ENCODE data around the gene FADS2.

The FADS2 gene

DNA sequence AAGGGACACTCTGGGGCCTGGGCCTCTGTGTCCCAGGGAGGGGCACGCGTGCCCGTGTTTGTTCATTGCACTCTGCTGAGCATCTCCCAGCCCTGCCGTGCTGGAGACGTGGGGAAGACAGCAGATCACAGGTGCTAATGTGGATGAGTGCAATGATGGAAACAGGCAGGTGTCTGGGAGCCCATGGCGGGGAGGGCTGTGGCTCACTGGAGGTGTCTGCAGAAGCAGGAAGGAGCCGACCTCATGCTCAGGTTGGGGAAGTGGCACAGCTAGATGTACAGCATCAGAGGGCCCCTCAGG lies 43.6 kb upstream of the FADS2 start:
- Histone ChIP-seq H3K36me3 (ENCODE audit: low read depth) (peaks cover 31% of the 10 kb centered on the region), H3K27ac (ENCODE audit: poor library complexity, severe bottlenecking) (no peak overlapping the region), H3K9me3 (ENCODE audit: severe bottlenecking) (no peaks in the 10 kb centered on the region), H3K27me3 (ENCODE audit: insufficient read depth, poor library complexity, severe bottlenecking) (no peaks in the 10 kb centered on the region), H3K4me3 (ENCODE audit: severe bottlenecking) (no peak overlapping the region), H3K4me1 (ENCODE audit: insufficient read depth, poor library complexity, severe bottlenecking) (no peaks in the 10 kb centered on the region)
- ATAC-seq (ENCODE audit: low read depth), result no peak
- DNase-seq (ENCODE audit: low spot score), result no peak
- TF ChIP-seq, protein P1, sequence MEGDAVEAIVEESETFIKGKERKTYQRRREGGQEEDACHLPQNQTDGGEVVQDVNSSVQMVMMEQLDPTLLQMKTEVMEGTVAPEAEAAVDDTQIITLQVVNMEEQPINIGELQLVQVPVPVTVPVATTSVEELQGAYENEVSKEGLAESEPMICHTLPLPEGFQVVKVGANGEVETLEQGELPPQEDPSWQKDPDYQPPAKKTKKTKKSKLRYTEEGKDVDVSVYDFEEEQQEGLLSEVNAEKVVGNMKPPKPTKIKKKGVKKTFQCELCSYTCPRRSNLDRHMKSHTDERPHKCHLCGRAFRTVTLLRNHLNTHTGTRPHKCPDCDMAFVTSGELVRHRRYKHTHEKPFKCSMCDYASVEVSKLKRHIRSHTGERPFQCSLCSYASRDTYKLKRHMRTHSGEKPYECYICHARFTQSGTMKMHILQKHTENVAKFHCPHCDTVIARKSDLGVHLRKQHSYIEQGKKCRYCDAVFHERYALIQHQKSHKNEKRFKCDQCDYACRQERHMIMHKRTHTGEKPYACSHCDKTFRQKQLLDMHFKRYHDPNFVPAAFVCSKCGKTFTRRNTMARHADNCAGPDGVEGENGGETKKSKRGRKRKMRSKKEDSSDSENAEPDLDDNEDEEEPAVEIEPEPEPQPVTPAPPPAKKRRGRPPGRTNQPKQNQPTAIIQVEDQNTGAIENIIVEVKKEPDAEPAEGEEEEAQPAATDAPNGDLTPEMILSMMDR (IDR thresholded peaks at IDR 0.05; ENCODE audit: poor library complexity, severe bottlenecking), result no peak

DNA sequence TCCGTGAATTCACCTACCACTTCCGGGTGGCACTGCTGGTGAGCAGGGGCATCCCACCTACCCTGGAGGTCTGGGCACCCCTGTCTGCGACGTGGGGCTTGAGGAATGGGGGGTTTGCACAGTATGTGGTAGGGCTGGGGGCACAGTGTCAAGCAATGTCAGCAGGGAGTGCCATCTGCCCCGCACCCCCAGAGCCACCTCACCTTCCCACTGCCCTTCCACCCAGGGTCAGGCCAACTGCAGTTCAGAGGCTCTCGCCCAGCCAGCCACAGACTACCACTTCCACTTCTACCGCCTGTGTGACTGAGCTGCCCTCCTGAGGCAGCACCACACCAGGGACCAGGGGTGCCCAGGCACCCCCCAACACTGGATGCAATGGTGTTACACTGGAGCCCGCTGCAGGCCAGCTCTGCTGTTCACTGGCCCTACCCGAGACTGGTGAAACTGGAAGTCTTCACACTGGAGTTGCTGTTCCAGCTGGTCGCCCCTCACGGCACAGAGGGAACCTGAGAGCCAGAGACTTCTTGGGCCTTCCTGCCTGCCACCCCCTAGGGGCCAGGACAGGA lies 42.2 kb upstream of the FADS2 start:
- no peaks in the 10 kb centered on the region for H3K4me1 ChIP-seq (ENCODE audit: insufficient read depth, poor library complexity, severe bottlenecking)
- no peak overlapping the region for H3K27ac ChIP-seq (ENCODE audit: poor library complexity, severe bottlenecking)
- DNase-seq (ENCODE audit: low spot score) (no peak), ATAC-seq (ENCODE audit: low read depth) (no peak)
- TF ChIP-seq, protein P1 (IDR thresholded peaks at IDR 0.05; ENCODE audit: poor library complexity, severe bottlenecking), result no peak
- no peaks in the 10 kb centered on the region for H3K27me3 ChIP-seq (ENCODE audit: insufficient read depth, poor library complexity, severe bottlenecking)
- H3K36me3 ChIP-seq (ENCODE audit: low read depth), result peaks cover 41% of the 10 kb centered on the region
- no peak overlapping the region for H3K4me3 ChIP-seq (ENCODE audit: severe bottlenecking)
- no peaks in the 10 kb centered on the region for H3K9me3 ChIP-seq (ENCODE audit: severe bottlenecking)

DNA sequence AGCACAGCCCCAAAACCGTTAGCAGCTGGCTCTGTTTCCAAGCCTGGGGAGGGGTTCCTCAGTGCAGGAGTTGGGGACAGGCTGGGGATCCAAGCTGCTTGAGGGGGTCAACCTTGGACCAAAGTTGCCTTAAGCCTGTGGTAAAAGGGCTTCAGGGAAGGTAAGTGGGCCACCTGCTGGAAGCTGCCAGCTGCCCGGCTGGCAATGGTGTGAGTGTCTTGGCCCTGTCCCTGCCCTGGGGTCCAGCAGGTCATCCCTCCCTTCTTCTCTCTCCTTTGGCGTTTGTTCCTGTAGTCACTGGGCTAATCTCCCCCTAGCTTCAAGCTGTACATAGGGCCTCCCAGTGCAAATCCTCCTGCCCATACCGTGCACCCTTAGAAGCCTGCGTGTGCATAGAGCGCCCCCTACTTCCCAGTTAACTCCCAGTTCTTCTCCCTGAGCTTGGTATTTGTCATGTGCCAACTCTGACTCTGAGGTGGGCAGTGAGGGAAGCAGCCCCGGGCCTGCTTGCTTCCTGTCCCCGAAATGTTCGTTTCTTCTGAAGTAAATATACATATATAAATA lies 40.1 kb upstream of the FADS2 start:
- no peak for ATAC-seq (ENCODE audit: low read depth)
- no peak overlapping the region for H3K27ac ChIP-seq (ENCODE audit: poor library complexity, severe bottlenecking)
- TF ChIP-seq, protein P1 (IDR thresholded peaks at IDR 0.05; ENCODE audit: poor library complexity, severe bottlenecking), result peak; percentile 28
- H3K9me3 ChIP-seq (ENCODE audit: severe bottlenecking), result no peaks in the 10 kb centered on the region
- H3K4me3 ChIP-seq (ENCODE audit: severe bottlenecking), result no peak overlapping the region
- no peaks in the 10 kb centered on the region for H3K27me3 ChIP-seq (ENCODE audit: insufficient read depth, poor library complexity, severe bottlenecking)
- H3K36me3 ChIP-seq (ENCODE audit: low read depth), result peaks cover 41% of the 10 kb centered on the region
- no peak for DNase-seq (ENCODE audit: low spot score)
- no peaks in the 10 kb centered on the region for H3K4me1 ChIP-seq (ENCODE audit: insufficient read depth, poor library complexity, severe bottlenecking)

DNA sequence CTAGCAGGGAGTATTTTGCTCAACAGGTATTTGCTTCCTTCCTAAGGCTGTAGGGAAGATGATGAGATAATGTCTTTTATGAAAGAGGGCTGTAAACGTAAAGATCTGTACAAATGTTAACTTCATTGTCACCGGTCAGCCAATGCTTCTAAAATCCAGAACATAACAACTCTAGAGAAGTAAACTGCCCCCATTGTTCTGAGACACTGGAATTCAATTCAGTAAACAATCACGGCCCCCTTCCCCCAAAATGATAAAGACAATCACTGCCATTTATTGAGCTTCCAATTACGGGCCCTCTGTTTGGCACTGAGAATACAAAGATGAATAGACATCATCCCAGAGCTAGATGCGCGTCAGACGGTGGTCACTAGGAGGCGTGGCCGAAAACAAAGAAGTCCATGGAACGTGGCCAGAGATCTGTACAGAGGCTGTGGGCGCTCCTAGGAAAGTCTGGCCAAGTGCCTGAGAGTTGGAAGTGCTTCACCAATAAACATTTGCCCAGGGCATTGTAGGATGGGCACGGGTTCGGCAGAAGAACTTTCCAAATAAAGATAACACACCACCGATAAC lies 36.3 kb upstream of the FADS2 start:
- ATAC-seq (ENCODE audit: low read depth), result peak; percentile 44
- TF ChIP-seq, protein P1 (IDR thresholded peaks at IDR 0.05; ENCODE audit: poor library complexity, severe bottlenecking), result no peak

More for the DNA sequence above, 36.3 kb upstream of the FADS2 start:
- Histone ChIP-seq H3K27ac (ENCODE audit: poor library complexity, severe bottlenecking) (peak overlapping the region; percentile 79), H3K4me1 (ENCODE audit: insufficient read depth, poor library complexity, severe bottlenecking) (peaks cover 10% of the 10 kb centered on the region), H3K27me3 (ENCODE audit: insufficient read depth, poor library complexity, severe bottlenecking) (no peaks in the 10 kb centered on the region), H3K4me3 (ENCODE audit: severe bottlenecking) (peak overlapping the region; percentile 66), H3K9me3 (ENCODE audit: severe bottlenecking) (no peaks in the 10 kb centered on the region), H3K36me3 (ENCODE audit: low read depth) (peaks cover 66% of the 10 kb centered on the region)
- DNase-seq (ENCODE audit: low spot score), result peak; percentile 78

Data from RWPE2 (cell line).